ENCODE data around the gene LRFN2. TPM values are rescaled to one million over a fixed set of nuclear protein-coding genes. Genes with fewer than 3 reads are reported as not detected.

Gene LRFN2
- total and polyA plus RNA-seq, 2 experiments from 2014 or later: 0.29 to 2.5 TPM

DNA sequence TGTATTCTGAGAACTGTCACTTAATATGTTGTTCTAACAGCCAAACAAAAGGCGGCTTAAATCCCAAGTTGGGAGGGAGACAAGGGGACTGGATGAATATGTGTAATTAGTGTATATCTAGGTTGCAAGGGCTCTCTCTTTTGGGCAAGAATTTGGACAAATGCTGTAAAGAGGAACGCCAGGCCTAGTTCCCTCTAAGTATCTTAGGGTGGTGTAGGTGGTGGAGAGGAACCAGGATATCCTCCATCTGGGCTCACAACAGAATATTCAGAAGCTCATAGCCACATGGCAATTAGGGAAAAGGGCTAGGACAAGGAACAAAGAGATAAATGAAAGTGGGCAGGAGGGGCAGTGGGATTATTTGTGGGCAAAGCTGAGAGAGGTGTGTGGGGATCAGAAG lies 149.5 kb downstream of the LRFN2 start:
- no peaks in the 10 kb centered on the region for H3K27me3 ChIP-seq (ENCODE audit: insufficient read depth)
- 0 out of 2 replicates have a peak, but pooled peaks cover 3% of the 10 kb centered on the region for H3K9me2 ChIP-seq (ENCODE audit: insufficient read depth)
- Mint-ChIP-seq H3K27ac (no peak overlapping the region), H3K27me3 (ENCODE audit: insufficient read depth, low read depth, poor library complexity) (peaks cover 7% of the 10 kb centered on the region), H3K4me3 (no peak overlapping the region), H3K4me1 (peaks cover 12% of the 10 kb centered on the region), H3K36me3 (ENCODE audit: low read depth) (peaks cover 17% of the 10 kb centered on the region; the same call in 2 of the 3 replicates), H3K9me3 (peaks cover 17% of the 10 kb centered on the region)
- H3K27ac ChIP-seq (ENCODE audit: low read depth): no peak overlapping the region
- H3F3A ChIP-seq (replicated peaks; ENCODE audit: low read depth): no peaks in the 10 kb centered on the region
- no peak overlapping the region for H2AFZ ChIP-seq
- DNase-seq (ENCODE audit: low spot score) (no peak), ATAC-seq (no peak)
- H3K36me3 ChIP-seq (ENCODE audit: insufficient read depth): no peaks in the 10 kb centered on the region
- no peak overlapping the region for H3K4me2 ChIP-seq
- H4K20me1 ChIP-seq (replicated peaks; ENCODE audit: insufficient read depth): no peaks in the 10 kb centered on the region
- H3K4me1 ChIP-seq (ENCODE audit: insufficient read depth): 0 out of 2 replicates have a peak, but pooled peaks cover 3% of the 10 kb centered on the region
- no peak overlapping the region for H3K4me3 ChIP-seq
- no peaks in the 10 kb centered on the region for H3K79me2 ChIP-seq (replicated peaks; ENCODE audit: insufficient read depth)
- TF ChIP-seq, protein P1, sequence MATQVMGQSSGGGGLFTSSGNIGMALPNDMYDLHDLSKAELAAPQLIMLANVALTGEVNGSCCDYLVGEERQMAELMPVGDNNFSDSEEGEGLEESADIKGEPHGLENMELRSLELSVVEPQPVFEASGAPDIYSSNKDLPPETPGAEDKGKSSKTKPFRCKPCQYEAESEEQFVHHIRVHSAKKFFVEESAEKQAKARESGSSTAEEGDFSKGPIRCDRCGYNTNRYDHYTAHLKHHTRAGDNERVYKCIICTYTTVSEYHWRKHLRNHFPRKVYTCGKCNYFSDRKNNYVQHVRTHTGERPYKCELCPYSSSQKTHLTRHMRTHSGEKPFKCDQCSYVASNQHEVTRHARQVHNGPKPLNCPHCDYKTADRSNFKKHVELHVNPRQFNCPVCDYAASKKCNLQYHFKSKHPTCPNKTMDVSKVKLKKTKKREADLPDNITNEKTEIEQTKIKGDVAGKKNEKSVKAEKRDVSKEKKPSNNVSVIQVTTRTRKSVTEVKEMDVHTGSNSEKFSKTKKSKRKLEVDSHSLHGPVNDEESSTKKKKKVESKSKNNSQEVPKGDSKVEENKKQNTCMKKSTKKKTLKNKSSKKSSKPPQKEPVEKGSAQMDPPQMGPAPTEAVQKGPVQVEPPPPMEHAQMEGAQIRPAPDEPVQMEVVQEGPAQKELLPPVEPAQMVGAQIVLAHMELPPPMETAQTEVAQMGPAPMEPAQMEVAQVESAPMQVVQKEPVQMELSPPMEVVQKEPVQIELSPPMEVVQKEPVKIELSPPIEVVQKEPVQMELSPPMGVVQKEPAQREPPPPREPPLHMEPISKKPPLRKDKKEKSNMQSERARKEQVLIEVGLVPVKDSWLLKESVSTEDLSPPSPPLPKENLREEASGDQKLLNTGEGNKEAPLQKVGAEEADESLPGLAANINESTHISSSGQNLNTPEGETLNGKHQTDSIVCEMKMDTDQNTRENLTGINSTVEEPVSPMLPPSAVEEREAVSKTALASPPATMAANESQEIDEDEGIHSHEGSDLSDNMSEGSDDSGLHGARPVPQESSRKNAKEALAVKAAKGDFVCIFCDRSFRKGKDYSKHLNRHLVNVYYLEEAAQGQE (IDR thresholded peaks at IDR 0.05; ENCODE audit: unreplicated experiment): no peak
- no peak for TF ChIP-seq NANOG (IDR thresholded peaks at IDR 0.05; ENCODE audit: borderline replicate concordance)
- TF ChIP-seq CREB1 (CRISPR knock-in tag; IDR thresholded peaks at IDR 0.05; ENCODE audit: low read depth): no peak
- TF ChIP-seq STAT1 (IDR thresholded peaks at IDR 0.05; ENCODE audit: unreplicated experiment): no peak
- no peak for TF ChIP-seq ZNF331 (CRISPR knock-in tag; IDR thresholded peaks at IDR 0.05; ENCODE audit: low read depth)
- no peak for TF ChIP-seq ZNF462 (CRISPR knock-in tag; IDR thresholded peaks at IDR 0.05)
- TF ChIP-seq JUNB (IDR thresholded peaks at IDR 0.05; ENCODE audit: unreplicated experiment): no peak
- no peak for TF ChIP-seq EZH2 (IDR thresholded peaks at IDR 0.05; ENCODE audit: low read depth, unreplicated experiment)
- TF ChIP-seq EZH2phosphoT487 (IDR thresholded peaks at IDR 0.05; ENCODE audit: unreplicated experiment): no peak
- TF ChIP-seq, protein P2, sequence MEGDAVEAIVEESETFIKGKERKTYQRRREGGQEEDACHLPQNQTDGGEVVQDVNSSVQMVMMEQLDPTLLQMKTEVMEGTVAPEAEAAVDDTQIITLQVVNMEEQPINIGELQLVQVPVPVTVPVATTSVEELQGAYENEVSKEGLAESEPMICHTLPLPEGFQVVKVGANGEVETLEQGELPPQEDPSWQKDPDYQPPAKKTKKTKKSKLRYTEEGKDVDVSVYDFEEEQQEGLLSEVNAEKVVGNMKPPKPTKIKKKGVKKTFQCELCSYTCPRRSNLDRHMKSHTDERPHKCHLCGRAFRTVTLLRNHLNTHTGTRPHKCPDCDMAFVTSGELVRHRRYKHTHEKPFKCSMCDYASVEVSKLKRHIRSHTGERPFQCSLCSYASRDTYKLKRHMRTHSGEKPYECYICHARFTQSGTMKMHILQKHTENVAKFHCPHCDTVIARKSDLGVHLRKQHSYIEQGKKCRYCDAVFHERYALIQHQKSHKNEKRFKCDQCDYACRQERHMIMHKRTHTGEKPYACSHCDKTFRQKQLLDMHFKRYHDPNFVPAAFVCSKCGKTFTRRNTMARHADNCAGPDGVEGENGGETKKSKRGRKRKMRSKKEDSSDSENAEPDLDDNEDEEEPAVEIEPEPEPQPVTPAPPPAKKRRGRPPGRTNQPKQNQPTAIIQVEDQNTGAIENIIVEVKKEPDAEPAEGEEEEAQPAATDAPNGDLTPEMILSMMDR (conservative IDR thresholded peaks at IDR 0.05; ENCODE audit: low read depth in 2 of 2): no peak
- TF ChIP-seq ZNF114 (CRISPR knock-in tag; IDR thresholded peaks at IDR 0.05): no peak

Data from GM23338 (cell line).